ENCODE data around the gene RASGEF1C. TPM values are rescaled to one million over a fixed set of nuclear protein-coding genes. Genes with fewer than 3 reads are reported as not detected.

Gene RASGEF1C
- total RNA-seq, 4 donors from 2014 or later, result 0.38 to 0.51 TPM; not detected in 2

DNA sequence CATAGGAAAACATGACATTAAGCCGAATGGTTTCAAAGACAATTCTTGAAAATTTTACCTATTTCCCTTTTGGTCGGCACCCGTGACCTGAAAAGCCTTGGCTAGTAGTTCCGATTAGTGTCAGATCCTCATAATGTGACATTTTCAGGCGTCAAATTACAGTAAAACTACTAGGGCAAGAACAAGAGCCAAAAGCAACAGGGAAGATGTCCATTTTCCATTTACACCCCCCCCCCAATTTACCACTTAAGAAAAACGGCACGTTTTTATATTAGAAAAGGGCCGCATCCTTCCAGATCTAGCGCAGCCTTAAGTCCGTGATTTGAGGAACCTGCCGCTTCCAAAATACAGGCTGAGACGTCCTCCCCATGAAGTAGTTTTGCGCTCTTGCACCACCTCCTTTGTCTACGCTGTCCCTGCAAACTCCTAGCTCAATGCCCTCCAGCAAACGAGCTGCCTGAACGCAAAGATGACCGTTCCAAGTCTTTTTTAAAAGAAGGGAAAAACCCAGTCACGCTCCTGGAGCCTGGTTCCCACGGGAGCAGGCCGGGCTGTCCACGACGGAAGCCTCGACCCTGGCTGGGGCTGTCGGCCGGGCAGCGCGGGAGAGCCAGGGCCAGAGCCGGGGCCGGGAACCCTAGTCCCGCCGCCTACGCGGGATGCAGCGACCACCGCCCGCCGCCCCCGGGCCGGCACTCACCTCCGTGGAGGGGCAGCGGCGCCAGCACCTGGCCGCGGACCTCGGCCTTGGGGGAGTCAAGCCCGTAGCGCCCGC lies 138.1 kb downstream of the RASGEF1C start:
- TF ChIP-seq, protein P1, sequence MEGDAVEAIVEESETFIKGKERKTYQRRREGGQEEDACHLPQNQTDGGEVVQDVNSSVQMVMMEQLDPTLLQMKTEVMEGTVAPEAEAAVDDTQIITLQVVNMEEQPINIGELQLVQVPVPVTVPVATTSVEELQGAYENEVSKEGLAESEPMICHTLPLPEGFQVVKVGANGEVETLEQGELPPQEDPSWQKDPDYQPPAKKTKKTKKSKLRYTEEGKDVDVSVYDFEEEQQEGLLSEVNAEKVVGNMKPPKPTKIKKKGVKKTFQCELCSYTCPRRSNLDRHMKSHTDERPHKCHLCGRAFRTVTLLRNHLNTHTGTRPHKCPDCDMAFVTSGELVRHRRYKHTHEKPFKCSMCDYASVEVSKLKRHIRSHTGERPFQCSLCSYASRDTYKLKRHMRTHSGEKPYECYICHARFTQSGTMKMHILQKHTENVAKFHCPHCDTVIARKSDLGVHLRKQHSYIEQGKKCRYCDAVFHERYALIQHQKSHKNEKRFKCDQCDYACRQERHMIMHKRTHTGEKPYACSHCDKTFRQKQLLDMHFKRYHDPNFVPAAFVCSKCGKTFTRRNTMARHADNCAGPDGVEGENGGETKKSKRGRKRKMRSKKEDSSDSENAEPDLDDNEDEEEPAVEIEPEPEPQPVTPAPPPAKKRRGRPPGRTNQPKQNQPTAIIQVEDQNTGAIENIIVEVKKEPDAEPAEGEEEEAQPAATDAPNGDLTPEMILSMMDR (IDR thresholded peaks at IDR 0.05; ENCODE audit: low read depth), result no peak

DNA sequence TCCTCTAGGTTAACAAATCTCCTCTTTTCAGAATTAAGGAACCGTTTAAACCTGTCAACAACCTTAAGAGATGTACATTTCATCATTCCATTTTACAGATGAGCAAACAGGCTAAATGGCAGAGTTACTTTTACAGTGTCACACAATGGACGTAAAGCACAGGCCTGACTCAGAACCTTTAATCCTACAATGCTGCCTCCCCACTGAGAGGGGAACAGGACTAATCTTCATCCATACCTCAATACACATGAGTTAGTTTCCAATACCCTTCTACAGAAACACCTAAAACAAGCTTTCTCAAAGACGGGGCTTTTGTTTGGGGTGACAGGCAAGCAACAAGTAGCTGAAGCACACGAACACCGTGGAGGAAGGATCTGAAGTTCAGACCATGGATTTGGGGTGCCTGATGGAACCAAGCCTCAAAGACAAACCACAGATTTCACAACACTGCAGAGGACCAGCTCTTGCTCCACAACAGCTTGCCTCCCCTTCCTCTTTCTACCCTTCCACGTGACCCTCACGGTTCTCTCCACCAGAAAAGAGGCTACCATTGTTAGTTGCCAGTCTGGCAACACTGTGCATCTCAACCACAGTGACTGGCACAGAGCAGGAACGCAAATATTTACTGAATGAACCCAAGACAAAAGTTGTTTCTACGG lies 139.3 kb downstream of the RASGEF1C start:
- TF ChIP-seq, protein P1 (IDR thresholded peaks at IDR 0.05; ENCODE audit: low read depth), result no peak

DNA sequence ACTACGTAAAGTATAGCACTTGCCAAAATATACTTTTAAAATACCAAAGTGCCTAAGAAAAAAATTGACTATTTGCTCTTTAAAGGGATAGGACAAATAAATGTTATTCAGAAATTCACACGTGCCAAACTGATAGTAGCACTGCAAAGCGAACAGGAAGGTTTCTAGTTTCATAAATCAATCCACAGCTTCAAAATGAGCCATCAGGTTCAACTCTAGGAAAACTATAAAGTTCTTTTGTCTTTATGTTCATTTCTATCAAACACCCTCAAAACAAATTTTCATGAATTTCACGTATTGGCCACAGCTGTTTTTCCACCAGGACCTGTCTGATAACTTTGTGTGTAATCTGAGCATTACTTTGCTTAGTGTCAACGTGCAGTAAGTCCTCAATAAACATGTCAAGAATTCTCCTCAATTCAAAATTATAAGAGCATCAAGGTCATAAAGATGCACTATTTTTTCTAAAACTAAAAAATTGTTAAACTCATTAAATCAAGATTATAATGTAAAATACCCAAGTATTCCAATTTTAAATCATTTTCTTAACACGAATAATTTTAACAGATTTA lies 140.4 kb downstream of the RASGEF1C start:
- TF ChIP-seq, protein P1 (IDR thresholded peaks at IDR 0.05; ENCODE audit: low read depth), result no peak

DNA sequence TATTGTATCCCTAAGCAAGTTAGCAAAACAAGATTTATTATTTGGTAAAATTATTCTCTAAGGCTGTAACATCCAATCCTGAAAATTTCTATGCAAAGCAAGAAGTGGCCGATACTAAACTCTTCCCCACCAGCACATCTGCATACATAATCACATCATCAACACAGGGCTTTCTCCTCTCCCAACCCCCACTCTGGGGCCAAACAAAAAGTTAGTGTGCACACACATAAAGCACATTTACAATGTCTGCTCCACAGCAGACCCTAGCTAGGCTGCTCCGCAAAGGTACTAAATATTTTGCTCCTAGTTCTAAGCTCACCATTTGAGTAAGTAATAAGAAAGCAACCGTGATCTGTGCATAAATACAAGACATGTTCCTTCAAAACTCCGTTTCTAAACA lies 141.0 kb downstream of the RASGEF1C start:
- TF ChIP-seq, protein P1 (IDR thresholded peaks at IDR 0.05; ENCODE audit: low read depth), result no peak

DNA sequence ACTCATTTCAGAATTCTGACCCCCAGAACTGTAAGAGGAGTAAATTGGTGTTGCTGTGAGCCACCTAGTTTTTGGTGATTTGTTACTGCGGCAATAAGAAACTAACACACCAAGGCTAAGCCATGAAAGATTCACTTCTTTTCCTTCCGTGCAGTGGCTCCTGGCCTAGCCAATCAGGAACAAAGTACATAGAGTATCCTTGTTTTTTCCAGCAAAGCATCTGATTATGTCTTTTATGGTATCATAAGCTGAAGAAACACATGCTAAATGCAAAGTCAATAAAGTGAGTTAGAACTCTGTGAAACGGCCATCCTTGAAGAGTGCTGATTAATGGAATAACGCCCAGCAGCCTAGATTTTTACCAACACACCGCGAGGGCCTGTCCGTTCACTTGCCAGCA lies 148.8 kb downstream of the RASGEF1C start:
- TF ChIP-seq, protein P1 (IDR thresholded peaks at IDR 0.05; ENCODE audit: low read depth), result no peak

DNA sequence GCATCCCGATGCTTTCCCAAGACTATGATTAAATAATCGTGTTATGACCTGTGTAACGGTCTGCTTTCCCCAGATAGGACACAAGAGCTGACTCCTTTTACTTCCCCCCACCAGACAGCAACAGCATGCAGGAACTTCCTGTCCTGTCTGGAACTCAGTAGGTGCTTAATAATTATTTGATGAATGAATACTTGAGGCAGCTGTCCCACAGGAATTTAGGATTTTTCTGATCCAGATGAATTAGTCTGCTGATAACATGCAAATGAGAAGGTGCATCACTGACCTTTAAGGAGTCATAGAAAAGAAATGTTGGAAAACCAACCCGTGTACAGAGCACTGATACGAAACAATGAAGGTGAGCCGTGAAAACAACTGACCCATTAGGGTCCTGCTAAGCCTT lies 149.7 kb downstream of the RASGEF1C start:
- TF ChIP-seq, protein P1 (IDR thresholded peaks at IDR 0.05; ENCODE audit: low read depth), result no peak

DNA sequence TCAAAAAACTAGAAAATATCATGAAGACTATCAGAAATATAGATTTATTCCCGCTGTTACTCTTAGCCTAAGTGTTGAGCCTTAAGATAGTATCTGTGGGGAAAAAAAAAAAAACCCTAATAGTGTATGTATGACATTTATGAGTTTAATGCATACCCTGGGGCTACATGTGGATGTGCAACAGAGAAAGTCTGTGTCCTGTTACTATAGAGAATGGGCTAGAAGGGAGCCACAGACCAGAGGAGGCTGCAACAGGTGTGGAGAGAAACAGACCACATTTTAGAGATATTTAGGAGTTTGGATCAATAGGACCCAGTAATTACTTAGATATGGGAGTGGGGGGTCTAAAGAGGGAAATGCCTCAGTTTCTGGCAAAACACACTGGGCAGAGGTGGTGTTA lies 152.9 kb downstream of the RASGEF1C start:
- TF ChIP-seq, protein P1 (IDR thresholded peaks at IDR 0.05; ENCODE audit: low read depth), result no peak

All from subcutaneous adipose tissue (tissue), 4 donors.